EH (cell line): Measurements from ENCODE around the gene ZNF862.
"Not testable (repeated sequence)": the region's sequence is repeated elsewhere in the genome, so short reads cannot be mapped to it uniquely, and the experiment has no call there.

Experiments
- DNase-seq: peaks from one replicate; pipeline ENCODE4 v3.0.0-alpha.2; 2015; ENCODE audit warnings: low read depth

Gene ZNF862

DNA sequence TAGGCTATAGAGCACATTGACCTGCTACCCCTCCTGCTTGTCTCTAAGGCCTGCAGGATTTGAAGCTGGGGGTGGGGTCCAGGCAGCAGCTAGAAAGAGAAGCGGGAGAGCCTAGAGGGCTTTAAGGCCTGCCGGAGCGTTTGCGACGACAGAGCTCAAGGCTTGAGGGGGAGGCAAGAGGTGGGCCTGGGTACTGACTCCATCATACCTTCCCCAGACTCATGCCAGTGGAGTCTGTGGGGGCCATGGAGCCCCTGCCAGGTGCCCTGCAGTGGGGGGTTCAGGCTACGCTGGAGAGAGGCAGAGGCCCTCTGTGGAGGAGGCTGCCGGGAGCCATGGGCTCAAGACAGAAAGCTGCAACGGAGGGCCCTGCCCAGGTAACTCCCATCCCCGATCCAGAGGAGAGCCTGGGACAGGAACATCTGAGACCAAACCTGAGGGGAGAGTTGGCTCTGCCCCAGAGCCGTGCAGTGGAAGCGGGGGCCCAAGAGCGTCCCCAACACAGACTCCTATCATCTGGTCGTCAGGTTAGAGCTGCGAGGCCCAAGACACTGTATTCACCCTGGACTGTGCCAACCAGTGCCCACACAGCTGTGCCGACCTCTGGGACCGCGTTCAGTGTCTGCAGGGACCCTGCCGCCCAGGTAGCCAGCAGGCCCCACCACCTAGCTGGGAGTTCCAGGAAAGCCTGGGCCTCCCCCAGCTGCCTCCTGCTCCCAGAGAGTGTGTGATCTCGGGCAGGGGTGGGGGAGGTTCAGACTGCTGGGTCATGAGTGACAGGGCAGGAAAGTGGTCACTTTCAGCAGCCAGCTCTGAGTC, 13.2 kb upstream of the ZNF862 start:
- DNase-seq = no peak

DNA sequence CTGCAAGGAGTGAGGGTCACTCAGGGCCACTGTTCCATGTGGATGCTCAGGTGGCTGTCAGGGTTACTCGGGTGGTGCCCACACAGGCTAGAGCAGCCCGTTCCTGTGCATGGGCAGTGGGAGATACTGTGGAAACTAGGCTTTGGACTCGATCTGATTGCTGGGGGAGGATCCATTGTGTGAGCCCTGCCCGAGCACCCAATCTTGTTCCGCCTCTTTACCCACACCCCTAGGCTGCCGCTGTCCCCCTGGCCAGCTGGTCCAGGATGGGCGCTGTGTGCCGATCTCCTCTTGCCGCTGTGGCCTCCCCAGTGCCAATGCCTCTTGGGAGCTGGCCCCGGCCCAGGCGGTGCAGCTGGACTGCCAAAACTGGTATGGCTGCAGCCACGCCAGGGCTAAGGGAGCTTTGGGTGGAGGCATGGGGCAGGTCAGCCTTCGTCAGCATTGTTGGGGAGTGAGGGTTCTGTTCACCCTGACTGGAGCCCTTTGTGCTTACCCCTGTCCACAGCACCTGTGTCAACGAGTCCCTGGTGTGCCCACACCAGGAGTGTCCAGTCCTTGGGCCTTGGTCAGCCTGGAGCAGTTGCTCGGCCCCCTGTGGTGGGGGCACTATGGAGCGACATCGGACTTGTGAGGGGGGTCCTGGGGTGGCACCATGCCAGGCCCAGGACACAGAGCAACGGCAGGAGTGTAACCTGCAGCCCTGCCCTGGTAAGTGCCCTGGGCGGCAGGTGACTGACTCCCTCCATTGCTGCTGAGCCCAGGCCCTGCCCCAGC, 12.4 kb upstream of the ZNF862 start:
- no peak for DNase-seq

DNA sequence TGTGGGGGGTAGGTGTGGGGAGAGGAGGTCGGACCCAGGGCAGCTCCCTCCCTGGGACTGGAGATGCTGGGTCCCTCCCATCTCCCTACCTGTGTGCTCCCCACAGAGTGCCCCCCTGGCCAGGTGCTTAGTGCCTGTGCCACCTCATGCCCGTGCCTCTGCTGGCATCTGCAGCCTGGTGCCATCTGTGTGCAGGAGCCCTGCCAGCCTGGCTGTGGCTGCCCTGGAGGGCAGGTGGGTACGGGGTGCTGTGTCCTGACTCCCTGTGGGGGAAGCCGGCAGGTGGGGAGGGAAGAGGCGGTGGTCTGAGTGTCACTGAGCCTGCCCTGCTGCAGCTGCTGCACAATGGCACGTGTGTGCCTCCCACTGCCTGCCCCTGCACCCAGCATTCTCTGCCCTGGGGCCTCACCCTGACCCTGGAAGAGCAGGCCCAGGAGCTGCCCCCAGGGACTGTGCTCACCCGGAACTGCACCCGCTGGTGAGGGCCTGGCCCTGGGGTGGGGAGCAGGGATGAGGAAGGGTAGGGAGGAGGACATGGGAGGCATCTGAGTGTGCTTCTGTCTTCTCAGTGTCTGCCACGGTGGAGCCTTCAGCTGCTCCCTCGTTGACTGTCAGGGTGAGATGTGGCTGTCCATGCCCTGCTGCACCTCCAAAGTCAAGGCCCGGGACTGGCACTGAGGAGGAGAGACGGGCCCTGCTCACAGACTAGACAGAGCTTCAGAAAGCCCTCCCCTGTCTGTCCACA, 11.7 kb upstream of the ZNF862 start:
- no peak for DNase-seq

DNA sequence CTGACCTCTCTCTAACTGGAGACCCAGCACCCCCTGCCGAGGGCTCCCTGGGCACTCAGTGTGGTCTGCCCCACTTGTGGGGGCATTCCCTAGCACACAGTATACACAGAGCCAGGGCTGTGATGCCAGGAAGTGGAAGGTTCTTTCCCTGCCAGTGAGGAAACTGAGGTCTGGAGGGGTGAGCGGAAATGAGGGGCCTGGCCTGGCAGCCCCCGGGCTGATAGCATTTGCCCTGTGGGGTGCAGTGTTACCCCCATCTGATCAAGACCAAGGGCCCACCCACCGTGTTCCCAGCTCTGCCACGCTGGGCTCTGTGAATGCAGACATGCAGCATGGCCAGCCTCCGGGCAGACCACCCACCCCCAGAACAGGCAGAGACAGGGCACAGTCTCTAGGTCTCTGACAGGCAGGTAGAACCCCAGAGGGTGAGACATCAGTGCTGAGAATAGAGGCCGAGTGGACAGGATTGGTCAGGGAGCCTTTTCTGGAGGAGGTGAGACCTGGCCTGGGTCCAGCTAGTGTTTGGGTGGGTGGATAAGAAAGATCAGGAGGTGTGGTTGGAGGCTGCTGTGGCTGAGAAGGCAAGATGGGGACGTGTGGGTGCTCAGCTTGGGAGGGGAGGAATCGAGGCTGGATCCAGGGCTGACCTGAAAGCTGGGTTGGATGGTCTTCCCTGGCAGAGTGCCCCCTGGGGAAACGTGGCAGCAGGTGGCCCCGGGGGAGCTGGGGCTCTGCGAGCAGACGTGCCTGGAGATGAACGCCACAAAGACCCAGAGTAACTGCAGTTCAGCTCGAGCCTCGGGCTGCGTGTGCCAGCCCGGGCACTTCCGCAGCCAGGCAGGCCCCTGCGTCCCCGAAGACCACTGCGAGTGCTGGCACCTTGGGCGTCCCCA, 10.8 kb upstream of the ZNF862 start:
- no peak for DNase-seq

DNA sequence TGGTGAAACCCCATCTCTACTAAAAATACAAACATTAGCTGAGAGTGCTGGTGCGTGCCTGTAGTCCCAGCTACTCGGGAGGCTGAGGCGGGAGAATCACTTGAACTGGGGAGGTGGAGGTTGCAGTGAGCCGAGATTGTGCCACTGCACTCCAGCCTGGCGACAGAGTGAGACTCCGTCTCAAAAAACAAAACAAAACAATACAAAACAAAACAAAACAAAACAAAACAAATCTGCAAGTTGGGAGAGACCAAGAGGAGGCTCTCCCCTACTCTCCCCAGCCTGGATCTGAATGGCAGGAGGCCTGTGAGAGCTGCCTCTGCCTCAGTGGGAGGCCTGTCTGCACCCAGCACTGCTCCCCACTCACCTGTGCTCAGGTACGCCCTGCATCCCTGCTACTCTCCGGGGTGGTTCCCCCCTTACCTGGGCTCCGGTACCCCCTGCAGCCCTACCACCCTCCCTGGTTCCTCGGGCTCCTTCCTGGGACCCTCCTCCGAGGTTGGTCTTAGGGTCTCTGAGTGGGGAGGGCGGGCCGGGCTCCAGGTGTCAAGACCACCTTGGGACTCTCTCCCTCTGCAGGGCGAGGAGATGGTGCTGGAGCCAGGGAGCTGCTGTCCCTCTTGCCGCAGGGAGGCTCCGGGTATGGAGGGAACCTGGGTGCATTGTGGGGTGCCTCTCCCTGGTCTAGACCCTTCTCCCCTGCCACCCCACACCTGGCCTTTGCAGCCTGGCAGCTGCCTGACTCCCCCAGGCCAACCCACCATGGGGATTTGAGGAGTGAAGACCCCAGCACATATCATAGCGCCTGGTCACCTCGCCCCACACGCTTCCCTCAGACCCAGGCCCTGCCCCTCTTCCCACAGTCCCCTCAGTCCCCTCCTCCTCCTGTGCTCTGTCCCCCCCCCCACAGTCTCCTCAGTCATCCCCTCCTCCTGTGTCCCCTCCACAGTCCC, 9.5 kb upstream of the ZNF862 start:
- no peak for DNase-seq

DNA sequence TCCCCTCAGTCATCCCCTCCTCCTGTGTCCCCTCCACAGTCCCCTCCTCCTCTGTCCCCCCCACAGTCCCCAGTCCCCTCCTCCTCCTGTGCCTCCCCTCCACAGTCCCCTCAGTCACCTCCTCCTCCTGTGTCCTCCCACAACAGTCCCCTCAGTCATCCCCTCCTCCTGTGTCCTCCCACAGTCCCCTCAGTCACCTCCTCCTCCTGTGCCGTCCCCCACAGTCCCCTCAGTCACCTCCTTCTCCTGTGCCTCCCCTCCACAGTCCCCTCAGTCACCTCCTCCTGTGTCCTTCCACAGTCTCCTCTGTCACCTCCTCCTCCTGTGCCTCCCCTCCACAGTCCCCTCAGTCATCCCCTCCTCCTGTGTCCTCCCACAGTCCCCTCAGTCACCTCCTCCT, 7.6 kb upstream of the ZNF862 start:
- DNase-seq = not testable (repeated sequence)

DNA sequence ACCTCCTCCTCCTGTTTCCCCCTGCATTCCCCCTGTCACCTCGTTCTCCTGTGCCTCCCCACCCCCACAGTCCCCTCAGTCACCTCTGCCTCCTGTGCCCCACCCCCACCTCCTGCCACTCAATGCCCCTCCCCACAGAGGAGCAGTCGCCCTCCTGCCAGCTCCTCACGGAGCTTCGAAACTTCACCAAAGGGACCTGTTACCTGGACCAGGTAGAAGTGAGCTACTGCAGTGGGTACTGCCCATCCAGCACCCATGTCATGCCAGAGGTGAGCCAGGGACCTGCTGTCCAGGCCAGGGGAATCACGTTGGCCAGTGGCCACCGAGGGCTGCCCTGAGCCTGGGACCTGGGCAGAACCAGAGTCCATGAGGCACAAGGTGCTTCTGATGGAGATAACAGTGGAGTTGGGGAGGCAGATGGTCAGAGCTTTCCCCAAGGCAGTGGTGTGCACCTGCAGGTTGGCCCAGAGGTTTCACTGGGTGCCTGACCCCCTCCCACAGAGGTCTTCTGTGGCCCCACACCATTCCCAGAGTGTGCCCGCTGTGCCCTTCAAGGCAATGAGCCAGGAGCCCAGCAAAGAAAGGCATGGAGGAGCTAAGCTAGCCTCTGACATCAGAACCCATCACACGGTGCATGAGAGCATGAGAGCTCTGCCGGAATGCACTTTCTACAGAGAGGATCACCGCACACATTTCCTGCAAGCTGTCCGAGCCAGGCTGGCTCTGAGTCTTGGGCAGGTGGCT, 7.0 kb upstream of the ZNF862 start:
- DNase-seq = no peak

DNA sequence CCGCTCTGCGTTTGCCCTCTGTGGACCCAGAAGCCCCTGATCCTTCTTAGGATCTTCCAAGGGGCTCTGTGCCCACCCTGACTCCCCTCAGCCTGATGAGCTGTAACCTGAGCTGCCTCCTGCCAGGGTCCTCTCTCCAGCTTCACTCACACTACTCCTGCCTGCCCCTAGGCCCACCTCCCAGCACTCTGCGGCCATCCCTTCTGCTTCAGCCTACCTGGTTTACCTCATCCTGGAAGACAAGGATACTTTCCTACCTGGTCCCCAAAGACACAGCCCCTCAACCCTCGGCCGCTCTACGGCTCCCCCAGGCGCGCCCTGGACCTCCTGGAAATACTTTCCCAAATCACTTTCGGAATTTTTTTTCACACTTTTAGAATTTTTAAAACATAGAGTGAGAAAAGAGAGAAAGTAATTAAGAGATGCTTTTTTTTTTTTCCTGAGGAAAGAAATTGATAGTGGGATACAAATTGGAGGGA, 6.4 kb upstream of the ZNF862 start:
- DNase-seq = no peak

DNA sequence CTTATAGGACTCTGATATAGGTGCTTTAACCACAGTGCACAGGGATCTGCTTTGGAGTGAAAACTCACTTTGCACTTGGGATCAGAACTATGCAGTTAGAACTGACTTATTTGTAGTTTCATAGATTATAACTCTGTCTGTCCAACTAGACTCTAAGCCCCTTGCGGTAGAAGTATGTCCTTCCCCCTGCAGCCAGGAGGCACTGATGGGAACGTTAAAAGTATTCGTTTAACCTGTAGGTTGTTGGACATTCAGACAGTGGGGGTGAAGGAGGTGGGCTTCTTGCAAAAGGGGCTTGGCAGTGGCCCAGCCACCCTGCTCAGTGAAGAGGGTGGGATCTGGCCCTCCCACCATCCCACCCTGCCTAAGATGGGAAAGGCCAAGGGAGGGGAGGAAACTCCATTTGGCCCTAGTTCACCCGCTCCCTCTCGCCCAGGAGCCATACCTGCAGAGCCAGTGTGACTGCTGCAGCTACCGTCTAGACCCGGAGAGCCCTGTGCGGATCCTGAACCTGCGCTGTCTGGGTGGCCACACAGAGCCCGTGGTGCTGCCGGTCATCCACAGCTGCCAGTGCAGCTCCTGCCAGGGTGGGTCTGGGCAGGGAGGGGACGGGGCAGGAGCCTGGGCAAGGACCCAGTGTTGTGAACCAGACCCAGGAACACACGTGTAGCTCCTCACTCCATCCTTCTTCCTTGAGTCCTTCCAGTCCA, 5.7 kb upstream of the ZNF862 start:
- no peak for DNase-seq

DNA sequence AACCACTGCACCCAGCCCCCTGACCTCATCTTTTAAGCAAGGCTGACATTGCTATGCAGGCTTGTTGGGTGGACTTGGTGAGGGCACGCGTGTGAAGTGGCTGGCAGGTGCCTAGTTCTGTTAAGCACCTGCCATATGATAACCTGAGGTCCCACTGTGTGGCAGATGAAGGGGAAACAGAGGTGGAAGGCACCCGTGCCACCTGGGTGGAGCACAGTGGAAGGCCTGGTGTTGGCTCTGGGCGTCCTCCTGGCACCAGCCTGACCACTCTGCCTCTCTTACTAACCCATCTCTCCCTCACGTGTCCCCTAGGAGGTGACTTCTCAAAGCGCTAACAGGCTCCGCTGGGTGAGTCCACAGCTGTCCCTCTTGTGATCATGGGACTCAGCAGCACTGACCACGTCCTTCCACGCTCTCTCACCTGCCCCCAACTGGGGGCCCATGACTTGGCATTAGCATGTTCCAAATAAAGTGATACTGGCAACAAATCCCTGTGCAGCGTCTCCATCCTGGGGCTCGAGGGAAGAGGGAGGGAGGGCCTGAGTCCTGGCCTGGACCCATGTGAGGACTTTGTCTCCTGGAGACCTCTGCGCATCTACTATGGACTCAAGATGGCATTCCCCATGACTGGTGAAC, 4.6 kb upstream of the ZNF862 start:
- no peak for DNase-seq

DNA sequence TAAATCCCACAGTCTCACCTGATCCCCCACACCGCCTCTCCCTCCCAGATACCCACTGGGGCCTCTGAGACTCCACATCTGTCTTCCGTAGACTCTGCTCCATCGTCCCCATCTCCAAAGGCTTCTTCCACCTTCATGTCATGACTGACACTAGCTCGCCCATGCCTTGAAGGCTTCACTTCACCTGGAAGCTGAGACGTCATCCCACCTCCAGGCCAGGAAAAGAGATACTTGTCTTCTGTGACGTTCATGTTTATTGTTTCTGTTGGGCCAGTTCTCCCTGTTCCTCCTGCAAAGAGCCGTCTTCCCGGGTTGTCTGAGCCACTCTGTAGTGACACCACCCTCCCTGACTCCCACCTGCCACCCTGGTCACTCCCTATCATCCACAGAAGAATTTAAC, 3.6 kb upstream of the ZNF862 start:
- no peak for DNase-seq

DNA sequence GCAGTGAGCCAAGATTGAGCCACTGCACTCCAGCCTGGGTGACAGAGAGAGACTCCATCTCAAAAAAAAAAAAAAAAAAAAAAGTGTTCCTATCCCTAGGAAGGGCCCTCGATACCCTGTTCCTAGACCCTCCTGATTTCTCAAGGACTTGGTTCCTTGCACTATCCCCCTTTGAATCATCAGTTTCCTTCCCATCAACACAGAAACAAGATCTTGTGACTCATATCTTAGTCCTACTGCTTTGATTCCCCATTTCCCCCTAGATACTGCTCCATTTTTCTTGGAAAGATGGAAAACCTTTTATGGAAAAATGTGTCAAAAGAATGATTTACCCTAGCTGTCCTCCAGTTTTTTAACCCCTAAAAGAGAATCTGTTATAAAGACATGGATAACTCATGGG, 1.7 kb upstream of the ZNF862 start:
- DNase-seq = no peak

DNA sequence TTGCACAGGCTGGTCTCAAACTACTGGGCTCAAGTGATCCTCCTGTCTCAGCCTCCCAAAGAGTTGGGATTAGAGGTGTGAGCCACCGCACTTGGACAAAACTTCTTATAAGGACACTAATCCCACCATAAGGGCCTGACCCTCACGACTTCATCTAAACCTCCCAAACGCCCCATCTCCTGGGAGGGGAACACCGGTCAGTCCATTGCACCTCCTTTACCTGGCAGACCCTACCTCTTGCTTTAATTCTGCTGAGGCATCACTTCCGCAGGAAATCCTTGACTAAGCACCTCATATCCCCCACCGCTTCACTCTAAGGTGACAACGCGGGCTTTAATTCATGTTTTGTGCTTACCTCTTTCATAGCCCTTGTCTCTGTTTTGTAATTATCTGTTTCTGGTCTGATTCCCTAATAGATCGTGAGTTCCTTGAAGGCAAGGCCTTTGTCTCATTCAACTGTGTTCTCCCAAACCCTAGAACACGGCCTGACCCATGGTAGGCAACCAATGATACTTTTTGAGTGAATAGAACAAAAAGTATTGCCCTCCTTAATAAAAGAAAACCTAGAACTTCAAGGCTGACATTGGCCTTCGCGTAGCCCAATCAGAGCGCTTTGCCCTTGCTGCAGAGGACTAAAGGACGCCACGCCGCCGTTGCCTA, 481 bp upstream of the ZNF862 start:
- no peak for DNase-seq

DNA sequence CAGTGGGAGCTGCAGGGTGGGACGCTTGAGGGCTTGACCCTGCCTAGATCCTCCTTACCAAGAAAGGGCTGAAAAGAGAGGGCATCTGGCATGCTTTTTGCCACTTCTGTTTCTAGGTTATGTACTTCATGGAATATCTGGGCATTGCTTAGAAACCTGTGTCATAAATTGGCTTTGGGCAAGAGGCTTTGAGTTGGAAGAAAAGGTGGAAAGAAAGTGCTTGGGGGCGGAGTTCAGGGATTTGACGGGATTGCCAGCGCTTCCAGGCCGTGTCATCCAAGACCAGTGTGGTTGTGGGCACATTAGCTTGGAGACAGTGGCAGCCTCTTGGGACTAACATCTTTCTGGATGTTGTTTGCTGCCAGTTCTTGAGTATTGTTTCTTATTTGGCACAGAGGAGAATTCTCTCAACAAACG, 825 bp downstream of the ZNF862 start:
- peak; percentile 33 for DNase-seq

DNA sequence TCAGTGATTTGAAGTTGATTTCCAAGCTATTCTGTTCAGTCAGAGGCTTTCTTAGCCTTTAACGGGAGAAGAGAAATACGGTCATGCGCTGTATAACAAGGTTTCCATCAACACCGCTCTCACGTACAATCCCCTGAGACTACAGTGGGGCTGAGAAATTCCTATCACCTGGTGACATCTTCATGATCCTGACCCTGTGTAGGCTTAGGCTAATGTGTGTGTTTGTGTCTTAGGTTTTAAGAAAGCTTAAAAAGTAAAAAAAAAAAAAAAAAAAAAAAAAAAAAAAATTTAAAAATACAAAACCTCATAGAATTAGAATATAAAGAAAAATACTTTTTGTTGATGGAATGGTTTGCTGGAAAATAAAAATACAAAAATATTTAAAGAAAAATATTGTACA, 1.8 kb downstream of the ZNF862 start:
- DNase-seq = no peak

DNA sequence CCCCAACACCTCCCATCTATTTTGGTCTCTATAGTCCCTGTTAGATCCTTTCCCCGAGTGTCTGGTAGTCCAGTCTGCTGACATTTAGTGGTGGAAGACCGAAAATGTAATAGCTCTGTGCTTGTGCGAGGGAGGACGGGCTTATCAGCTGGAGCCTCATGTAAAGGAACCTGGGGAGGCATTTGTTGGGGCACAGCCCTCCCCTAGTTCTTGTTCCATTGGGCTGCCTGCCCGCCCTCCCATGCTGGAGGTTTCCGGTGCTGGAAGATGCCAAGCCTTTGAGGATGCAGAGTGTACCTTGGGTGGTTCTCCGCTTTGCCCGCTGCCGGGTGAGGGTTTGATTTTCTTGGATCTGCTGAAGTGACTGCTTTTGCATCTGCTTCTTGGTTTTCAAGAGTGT, 5.4 kb downstream of the ZNF862 start:
- DNase-seq = no peak

DNA sequence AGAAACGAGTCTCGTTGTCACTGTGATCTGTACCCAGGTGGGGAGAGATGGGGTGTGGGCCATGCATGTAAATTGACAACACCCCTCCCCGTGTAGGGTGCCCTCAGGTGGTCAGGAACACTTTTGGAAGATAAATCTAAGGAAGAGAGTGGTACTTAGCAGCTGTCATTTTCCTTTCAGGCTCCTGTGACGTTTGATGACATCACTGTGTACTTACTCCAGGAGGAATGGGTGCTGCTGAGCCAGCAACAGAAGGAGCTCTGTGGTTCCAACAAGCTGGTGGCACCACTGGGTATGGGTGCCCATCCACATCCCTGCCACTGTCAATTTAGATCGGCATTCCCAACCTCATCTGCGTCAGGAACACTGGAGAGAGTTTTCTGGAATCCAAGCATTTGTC, 6.3 kb downstream of the ZNF862 start:
- DNase-seq = no peak
